HCT116 (cell line): ENCODE measurements around the gene UBE2E2. TPM values are rescaled to one million over a fixed set of nuclear protein-coding genes. Genes with fewer than 3 reads are reported as not detected.

Source experiments
- ATAC-seq: fragments of 200-7000 bp; cut with Tn5 transposase; 2 replicates; pipeline ENCODE4 v1.9.1; 2020; ENCODE audit warnings: mild to moderate bottlenecking, moderate library complexity
- BruUV-seq: library from RNA; stranded (reverse); fragments of 400-500 nt; replicated peaks from 2 replicates; lab custom pipeline; 2021; lab: Mats Ljungman, UMichigan
- CTCF ChIA-PET: fragments of 300-600 bp; sonication (Branson Sonifier 250); formaldehyde crosslinking; loops from one replicate; lab custom pipeline; 2021; ENCODE audit warnings: antibody characterized with exemption; lab: Charles Lee
- POLR2A ChIA-PET: fragments of 300-600, 350-600 bp; sonication (Branson Sonifier 250); formaldehyde crosslinking; loops from one replicate; lab custom pipeline; 2021; ENCODE audit warnings: antibody characterized with exemption; lab: Charles Lee
- RAD21 ChIA-PET, 2 experiments: fragments of 300-600 bp; sonication (Branson Sonifier 250); formaldehyde crosslinking; loops; one replicate each; lab custom pipeline; 2023; ENCODE audit warnings: low total read pairs in 2 of 2; ENCODE audit not compliant: uncharacterized antibody in 2 of 2, unreplicated experiment in 2 of 2, low non-redundant PET in 1 of 2; lab: Charles Lee
- DNase-seq: peaks from one replicate; pipeline ENCODE4 v3.0.0-alpha.2; 2010; ENCODE audit warnings: low read depth, low spot score
- H2AFZ ChIP-seq: fragments of 200-600 bp; shearing (Covaris generic), sonication (generic); 2 replicates; pipeline ENCODE4 v1.6.1; 2017; ENCODE audit warnings: low read depth, mixed run types, mixed read lengths, antibody characterized with exemption, low read length; ENCODE audit not compliant: poor library complexity, severe bottlenecking
- H3K27ac ChIP-seq: 2 replicates; pipeline ENCODE4 v1.5.1; 2012; ENCODE audit warnings: low read depth, low read length
- H3K27me3 ChIP-seq: fragments of 200-600 bp; sonication (generic); 2 replicates; pipeline ENCODE4 v1.6.1; 2016; ENCODE audit warnings: mixed run types, low read length, mixed read lengths; ENCODE audit not compliant: insufficient read depth
- H3K36me3 ChIP-seq, 2 experiments: fragments of 200-500 bp in 1 of 2; fragments of 200-600 bp in 1 of 2; sonication (Bioruptor generic) in 1 of 2; sonication (generic) in 1 of 2; 2 replicates each; pipeline versions ENCODE4 v1.5.1 to v1.6.1; 2014 to 2016; ENCODE audit warnings: low read length in 2 of 2, inconsistent platforms in 1 of 2, mixed read lengths in 1 of 2, mixed run types in 1 of 2; ENCODE audit not compliant: insufficient read depth in 2 of 2, control insufficient read depth in 1 of 2
- H3K4me1 ChIP-seq, 2 experiments: fragments of 200-600 bp in 1 of 2; sonication (generic) in 1 of 2; 2 replicates each; pipeline versions ENCODE4 v1.5.1 to v1.6.1; 2012 to 2017; ENCODE audit warnings: low read length in 2 of 2, inconsistent platforms in 1 of 2, mild to moderate bottlenecking in 1 of 2, mixed read lengths in 1 of 2, mixed run types in 1 of 2, moderate library complexity in 1 of 2; ENCODE audit not compliant: insufficient read depth in 2 of 2, control insufficient read depth in 1 of 2
- H3K4me2 ChIP-seq: fragments of 200-600 bp; sonication (generic); 2 replicates; pipeline ENCODE4 v1.6.1; 2017; ENCODE audit warnings: mixed run types, low read length, mixed read lengths
- H3K4me3 ChIP-seq, 2 experiments: fragments of 200-600 bp in 1 of 2; sonication (generic) in 1 of 2; replicated peaks in 1 of 2; 2 replicates each; pipeline ENCODE4 v1.5.1; 2011 to 2016; ENCODE audit warnings: low read length in 2 of 2, control low read depth in 1 of 2, low read depth in 1 of 2, mild to moderate bottlenecking in 1 of 2, mixed read lengths in 1 of 2, mixed run types in 1 of 2
- H3K79me2 ChIP-seq: fragments of 200-600 bp; sonication (generic); 2 replicates; pipeline ENCODE4 v1.6.1; 2017; ENCODE audit warnings: mild to moderate bottlenecking, mixed run types, low read length, moderate library complexity, mixed read lengths; ENCODE audit not compliant: insufficient read depth
- H3K9ac ChIP-seq: fragments of 200-600 bp; sonication (generic); 2 replicates; pipeline ENCODE4 v1.6.1; 2016; ENCODE audit warnings: low read length, mixed read lengths
- H3K9me2 ChIP-seq: fragments of 200-600 bp; sonication (generic), shearing (Covaris generic); 2 replicates; pipeline ENCODE4 v1.6.1; 2017; ENCODE audit warnings: mixed run types, mild to moderate bottlenecking, moderate library complexity; ENCODE audit not compliant: insufficient read depth
- H3K9me3 ChIP-seq, 2 experiments: fragments of 200-500 bp in 1 of 2; fragments of 200-600 bp in 1 of 2; sonication (Bioruptor generic) in 1 of 2; sonication (generic) in 1 of 2; 2 replicates each; pipeline ENCODE4 v1.6.1; 2014 to 2017; ENCODE audit warnings: low read length in 2 of 2, mixed read lengths in 2 of 2, inconsistent platforms in 1 of 2, low read depth in 1 of 2, mild to moderate bottlenecking in 1 of 2, mixed run types in 1 of 2, moderate library complexity in 1 of 2; ENCODE audit not compliant: control insufficient read depth in 1 of 2, insufficient read depth in 1 of 2
- H4K20me1 ChIP-seq: fragments of 200-600 bp; sonication (generic), shearing (Covaris generic); 2 replicates; pipeline ENCODE4 v1.6.1; 2017; ENCODE audit warnings: mixed run types, mild to moderate bottlenecking, moderate library complexity; ENCODE audit not compliant: insufficient read depth
- CBX3 ChIP-seq: IDR thresholded peaks from 2 replicates; pipeline ENCODE4 v1.6.1; 2012; ENCODE audit warnings: low read depth
- EGR1 ChIP-seq: IDR thresholded peaks from 2 replicates; pipeline ENCODE4 v1.6.1; 2012; ENCODE audit warnings: low read depth
- ELF1 ChIP-seq: IDR thresholded peaks from 2 replicates; pipeline ENCODE4 v1.6.1; 2012; ENCODE audit warnings: low read depth, borderline replicate concordance
- EZH2 ChIP-seq: fragments of 200-600 bp; sonication (generic); IDR thresholded peaks from 2 replicates; pipeline ENCODE4 v1.6.1; 2017; ENCODE audit warnings: antibody characterized with exemption, mixed run types
- EZH2phosphoT487 ChIP-seq: fragments of 200-600 bp; IDR thresholded peaks from 2 replicates; pipeline ENCODE4 v1.6.1; 2018; ENCODE audit warnings: antibody characterized with exemption, borderline replicate concordance
- FOSL1 ChIP-seq: IDR thresholded peaks from 2 replicates; pipeline ENCODE4 v1.6.1; 2012; ENCODE audit warnings: low read depth
- JUND ChIP-seq: IDR thresholded peaks from 2 replicates; pipeline ENCODE4 v1.6.1; 2012
- MAX ChIP-seq: IDR thresholded peaks from 2 replicates; pipeline ENCODE4 v1.6.1; 2012
- RAD21 ChIP-seq: IDR thresholded peaks from 2 replicates; pipeline ENCODE4 v1.6.1; 2012; ENCODE audit warnings: low read depth, mild to moderate bottlenecking
- REST ChIP-seq: IDR thresholded peaks from 2 replicates; pipeline ENCODE4 v1.6.1; 2012; ENCODE audit warnings: low read depth
- SIN3A ChIP-seq: IDR thresholded peaks from 2 replicates; pipeline ENCODE4 v1.6.1; 2012; ENCODE audit warnings: low read depth
- SP1 ChIP-seq: IDR thresholded peaks from 2 replicates; pipeline ENCODE4 v1.6.1; 2012; ENCODE audit warnings: low read depth
- SRF ChIP-seq: IDR thresholded peaks from 2 replicates; pipeline ENCODE4 v1.6.1; 2012; ENCODE audit warnings: low read depth
- TCF7L2 ChIP-seq: IDR thresholded peaks from 2 replicates; pipeline ENCODE4 v1.7.0; 2011; ENCODE audit warnings: borderline replicate concordance, inconsistent platforms; ENCODE audit not compliant: insufficient read depth, insufficient read length; ENCODE audit errors: extremely low read depth
- YY1 ChIP-seq: IDR thresholded peaks from 2 replicates; pipeline ENCODE4 v1.6.1; 2011; ENCODE audit warnings: low read length, low read depth, moderate library complexity, mild to moderate bottlenecking; ENCODE audit not compliant: insufficient replicate concordance; ENCODE audit errors: extremely low read depth
- ZBTB33 ChIP-seq: IDR thresholded peaks from 2 replicates; pipeline ENCODE4 v1.6.1; 2011; ENCODE audit warnings: mild to moderate bottlenecking, low read length, moderate library complexity; ENCODE audit not compliant: insufficient replicate concordance; ENCODE audit errors: extremely low read depth
- ZNF274 ChIP-seq: fragments of 200-500 bp; sonication (Bioruptor generic); IDR thresholded peaks from 2 replicates; pipeline ENCODE4 v1.6.1; 2014; ENCODE audit warnings: mild to moderate bottlenecking, low read depth, low read length, inconsistent platforms
- intact Hi-C: fragments of 100-400 bp; cut with micrococcal nuclease; formaldehyde crosslinking; loops from 2 replicates; pipeline ENCODE4 v1.10.0; 2022
- total RNA-seq: library from RNA; stranded (reverse); gene quantifications from one replicate; pipeline ENCODE4 v1.2.1, GENCODE V29; 2021; ENCODE audit not compliant: unreplicated experiment

The UBE2E2 gene
- total RNA-seq, 1 experiment from 2014 or later, result 21.4 TPM

- CTCF ChIA-PET, result no interaction called here
- TF ChIP-seq ELF1 (no peak), EGR1 (no peak), CBX3 (no peak), TCF7L2 (no peak), JUND (no peak), SP1 (no peak), EZH2phosphoT487 (no peak), ZNF274 (no peak), ZBTB33 (no peak)
- TF ChIP-seq, all 23 proteins: peak for 0
- no peak overlapping the region for H3K9ac ChIP-seq
- no TSS peak for BruUV-seq
- no peaks in the 10 kb centered on the region for H3K4me1 ChIP-seq
- no peak overlapping the region for H3K27ac ChIP-seq
- DNase-seq (no peak), ATAC-seq (no peak)
- no peak overlapping the region for H3K4me3 ChIP-seq
- H3K27me3 ChIP-seq, result 0 out of 2 replicates have a peak, but pooled peaks cover 4% of the 10 kb centered on the region
- ChIA-PET RAD21 (no interaction called here), POLR2A (no interaction called here)
- no peaks in the 10 kb centered on the region for H3K79me2 ChIP-seq
- intact Hi-C loops, result no loop called here
- no peaks in the 10 kb centered on the region for H4K20me1 ChIP-seq
- no peaks in the 10 kb centered on the region for H3K9me2 ChIP-seq
- no peaks in the 10 kb centered on the region for H3K9me3 ChIP-seq
- no peaks in the 10 kb centered on the region for H3K36me3 ChIP-seq
- no peak overlapping the region for H2AFZ ChIP-seq
- H3K4me2 ChIP-seq, result no peak overlapping the region
Measured at GRCh38 chr3:23356923-23357322, 153.8 kb downstream of the UBE2E2 start.

- Histone ChIP-seq H3K79me2 (no peaks in the 10 kb centered on the region), H3K27ac (no peak overlapping the region), H3K4me2 (no peak overlapping the region), H3K9me3 (no peaks in the 10 kb centered on the region), H3K4me1 (no peaks in the 10 kb centered on the region), H3K9ac (no peak overlapping the region), H3K27me3 (0 out of 2 replicates have a peak, but pooled peaks cover 4% of the 10 kb centered on the region), H2AFZ (no peak overlapping the region), H3K9me2 (no peaks in the 10 kb centered on the region), H3K4me3 (no peak overlapping the region), H4K20me1 (no peaks in the 10 kb centered on the region), H3K36me3 (no peaks in the 10 kb centered on the region)
- CTCF ChIA-PET, result no interaction called here
- RAD21 ChIA-PET, result no interaction called here
- no TSS peak for BruUV-seq
- DNase-seq (no peak), ATAC-seq (no peak)
- POLR2A ChIA-PET, result no interaction called here
- intact Hi-C loops, result no loop called here
- TF ChIP-seq EZH2 (no peak), TCF7L2 (no peak), RAD21 (no peak), REST (no peak), YY1 (no peak), ZNF274 (no peak), SRF (no peak), EZH2phosphoT487 (no peak), MAX (no peak), SIN3A (no peak), FOSL1 (no peak)
Measured at GRCh38 chr3:23359116-23359515, 156.0 kb downstream of the UBE2E2 start.
